IPS DF 6.9 (cell line): Measurements from ENCODE around the gene SLC29A4.
"Not testable (repeated sequence)": the region's sequence is repeated elsewhere in the genome, so short reads cannot be mapped to it uniquely, and the experiment has no call there.

Experiments used
- DNase-seq: peaks from one replicate; pipeline ENCODE4 v3.0.0-alpha.2; 2013; ENCODE audit warnings: low read depth, low spot score
- H3K27ac ChIP-seq: one replicate; pipeline ENCODE4 v1.5.1; 2013; ENCODE audit warnings: low read length, control low read depth
- H3K27me3 ChIP-seq: 2 replicates; pipeline ENCODE4 v1.6.1; 2013; ENCODE audit warnings: mild to moderate bottlenecking, low read length; ENCODE audit not compliant: control insufficient read depth, insufficient read depth
- H3K36me3 ChIP-seq: 2 replicates; pipeline ENCODE4 v1.6.1; 2013; ENCODE audit warnings: low read length; ENCODE audit not compliant: control insufficient read depth, insufficient read depth
- H3K4me1 ChIP-seq: 2 replicates; pipeline ENCODE4 v1.6.1; 2013; ENCODE audit warnings: low read length; ENCODE audit not compliant: control insufficient read depth, insufficient read depth
- H3K4me3 ChIP-seq: 2 replicates; pipeline ENCODE4 v1.5.1; 2013; ENCODE audit warnings: mild to moderate bottlenecking, low read length
- H3K9me3 ChIP-seq: 2 replicates; pipeline ENCODE4 v1.6.1; 2013; ENCODE audit warnings: low read length, inconsistent platforms; ENCODE audit not compliant: control insufficient read depth, insufficient read depth
- WGBS: extraction: QIAGEN DNeasy Blood & Tissue Kit; methylation state at CpG from one replicate; pipeline ENCODE4 v1.1.7; 2013; ENCODE audit warnings: mixed read lengths, missing lambda C conversion rate; ENCODE audit not compliant: insufficient read length, insufficient coverage; 5-methylcytosine and 5-hydroxymethylcytosine counted together

The SLC29A4 gene

GRCh38 chr7:5286933-5287332, 4.2 kb downstream of the SLC29A4 start:
- H3K27me3 ChIP-seq, result no peaks in the 10 kb centered on the region; the same call in 1 of the 2 replicates
- no peaks in the 10 kb centered on the region for H3K4me1 ChIP-seq
- H3K27ac ChIP-seq, result no peak overlapping the region
- H3K4me3 ChIP-seq, result no peak overlapping the region
- no peaks in the 10 kb centered on the region for H3K36me3 ChIP-seq
- no peaks in the 10 kb centered on the region for H3K9me3 ChIP-seq
- no peak for DNase-seq
- no CpG with 5 or more reads among the region's 9 CpGs for WGBS

GRCh38 chr7:5287373-5287772, 4.6 kb downstream of the SLC29A4 start:
- not testable (repeated sequence) for H3K4me1 ChIP-seq, H3K4me3 ChIP-seq, H3K9me3 ChIP-seq, DNase-seq, H3K36me3 ChIP-seq, H3K27ac ChIP-seq, H3K27me3 ChIP-seq
- WGBS, result no CpG with 5 or more reads among the region's 5 CpGs

GRCh38 chr7:5287802-5288201, 5.1 kb downstream of the SLC29A4 start:
- H3K36me3 ChIP-seq, result no peaks in the 10 kb centered on the region
- no peak for DNase-seq

GRCh38 chr7:5288560-5288959, 5.8 kb downstream of the SLC29A4 start:
- not testable (repeated sequence) for H3K27me3 ChIP-seq

More at GRCh38 chr7:5287802-5288201, 5.1 kb downstream of the SLC29A4 start:
- Histone ChIP-seq H3K9me3 (no peaks in the 10 kb centered on the region), H3K4me3 (no peak overlapping the region), H3K4me1 (no peaks in the 10 kb centered on the region), H3K27me3 (no peaks in the 10 kb centered on the region; the same call in 1 of the 2 replicates), H3K27ac (no peak overlapping the region)
- no CpG with 5 or more reads among the region's 19 CpGs for WGBS

DNA sequence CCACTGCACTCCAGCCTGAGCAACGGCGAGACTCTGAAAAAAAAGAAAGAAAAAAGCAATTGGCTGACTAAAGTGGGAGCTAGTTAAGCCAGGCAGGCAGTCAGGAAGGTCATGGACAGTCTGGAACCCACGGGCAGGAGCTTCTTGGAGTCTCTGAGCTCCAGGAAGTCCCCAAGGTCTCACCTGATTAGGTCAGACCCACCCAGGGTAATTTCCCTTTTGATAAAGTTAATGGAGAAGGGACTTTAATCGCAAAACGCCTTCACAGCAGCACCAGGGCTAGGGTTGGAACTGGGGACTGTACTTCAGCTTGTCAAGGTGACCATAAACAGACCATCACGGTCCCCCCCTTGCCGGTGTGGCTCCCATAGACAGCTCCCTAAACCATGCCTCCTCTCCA, 6.6 kb downstream of the SLC29A4 start:
- no peaks in the 10 kb centered on the region for H3K36me3 ChIP-seq
- H3K4me3 ChIP-seq, result no peak overlapping the region
- DNase-seq, result no peak
- H3K4me1 ChIP-seq, result no peaks in the 10 kb centered on the region
- no peaks in the 10 kb centered on the region for H3K9me3 ChIP-seq
- H3K27ac ChIP-seq, result no peak overlapping the region
- no CpG with 5 or more reads among the region's 7 CpGs for whole genome bisulfite sequencing
- H3K27me3 ChIP-seq, result no peaks in the 10 kb centered on the region

More at GRCh38 chr7:5288560-5288959, 5.8 kb downstream of the SLC29A4 start:
- H3K9me3 ChIP-seq, DNase-seq, H3K4me1 ChIP-seq, H3K36me3 ChIP-seq, H3K27ac ChIP-seq, H3K4me3 ChIP-seq: not testable (repeated sequence)
- WGBS, result no CpG with 5 or more reads among the region's 8 CpGs

- H3K27me3 ChIP-seq, result no peaks in the 10 kb centered on the region
- peaks cover 3% of the 10 kb centered on the region; the same call in 1 of the 2 replicates for H3K4me1 ChIP-seq
- H3K36me3 ChIP-seq, result no peaks in the 10 kb centered on the region
- no peak for DNase-seq
- no CpG with 5 or more reads among the region's 8 CpGs for WGBS
- H3K27ac ChIP-seq, result no peak overlapping the region
- no peaks in the 10 kb centered on the region for H3K9me3 ChIP-seq
- no peak overlapping the region for H3K4me3 ChIP-seq
These were observed 8.6 kb downstream of the SLC29A4 start for GRCh38 chr7:5291301-5291700.

GRCh38 chr7:5291711-5292335, 9.1 kb downstream of the SLC29A4 start:
- H3K27me3 ChIP-seq, H3K9me3 ChIP-seq, H3K27ac ChIP-seq, H3K4me1 ChIP-seq, DNase-seq, H3K4me3 ChIP-seq, H3K36me3 ChIP-seq: not testable (repeated sequence)
- no CpG with 5 or more reads among the region's 15 CpGs for WGBS

DNA sequence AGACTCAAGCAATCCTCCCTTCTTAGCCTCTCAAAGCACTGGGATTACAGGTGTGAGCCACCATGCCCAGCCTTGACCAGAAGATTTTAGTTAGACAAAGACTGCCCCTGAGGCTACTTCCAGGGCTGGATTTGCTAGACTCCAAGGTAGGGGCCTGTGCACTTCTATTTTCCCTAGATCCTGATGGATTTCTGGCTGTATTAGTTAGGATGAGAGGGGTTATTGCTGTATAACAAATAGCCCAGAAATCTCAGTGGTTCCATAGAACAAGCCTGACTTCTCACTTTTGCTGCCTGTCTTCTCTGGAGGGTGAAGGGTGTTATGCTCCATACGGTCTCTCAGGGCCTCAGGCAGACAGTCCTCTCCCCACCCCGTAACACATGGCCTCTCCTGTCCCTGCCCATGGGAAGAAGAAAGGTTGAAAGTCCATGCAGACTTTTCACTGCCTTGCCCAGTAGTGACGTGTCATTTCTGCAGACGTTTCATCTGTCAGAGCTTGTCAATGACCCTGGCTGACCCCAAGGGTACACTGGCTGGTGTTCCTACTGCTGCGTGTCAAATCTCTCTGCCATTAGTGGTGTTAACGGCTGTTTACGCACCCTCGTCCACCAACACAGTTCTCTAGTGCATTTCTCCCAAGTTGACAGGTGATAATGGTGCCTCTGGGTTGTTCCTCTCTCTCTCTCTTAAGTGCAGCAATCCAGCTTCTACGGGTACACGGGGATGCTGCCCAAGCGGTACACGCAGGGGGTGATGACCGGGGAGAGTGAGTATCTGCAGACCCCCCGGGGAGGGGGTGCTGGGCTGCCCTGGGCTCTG, 11.6 kb downstream of the SLC29A4 start:
- Histone ChIP-seq H3K27ac (no peak overlapping the region), H3K4me3 (no peak overlapping the region), H3K9me3 (no peaks in the 10 kb centered on the region), H3K4me1 (peaks cover 5% of the 10 kb centered on the region; the same call in 1 of the 2 replicates), H3K27me3 (no peaks in the 10 kb centered on the region), H3K36me3 (no peaks in the 10 kb centered on the region)
- WGBS, result no CpG with 5 or more reads among the region's 14 CpGs
- no peak for DNase-seq

DNA sequence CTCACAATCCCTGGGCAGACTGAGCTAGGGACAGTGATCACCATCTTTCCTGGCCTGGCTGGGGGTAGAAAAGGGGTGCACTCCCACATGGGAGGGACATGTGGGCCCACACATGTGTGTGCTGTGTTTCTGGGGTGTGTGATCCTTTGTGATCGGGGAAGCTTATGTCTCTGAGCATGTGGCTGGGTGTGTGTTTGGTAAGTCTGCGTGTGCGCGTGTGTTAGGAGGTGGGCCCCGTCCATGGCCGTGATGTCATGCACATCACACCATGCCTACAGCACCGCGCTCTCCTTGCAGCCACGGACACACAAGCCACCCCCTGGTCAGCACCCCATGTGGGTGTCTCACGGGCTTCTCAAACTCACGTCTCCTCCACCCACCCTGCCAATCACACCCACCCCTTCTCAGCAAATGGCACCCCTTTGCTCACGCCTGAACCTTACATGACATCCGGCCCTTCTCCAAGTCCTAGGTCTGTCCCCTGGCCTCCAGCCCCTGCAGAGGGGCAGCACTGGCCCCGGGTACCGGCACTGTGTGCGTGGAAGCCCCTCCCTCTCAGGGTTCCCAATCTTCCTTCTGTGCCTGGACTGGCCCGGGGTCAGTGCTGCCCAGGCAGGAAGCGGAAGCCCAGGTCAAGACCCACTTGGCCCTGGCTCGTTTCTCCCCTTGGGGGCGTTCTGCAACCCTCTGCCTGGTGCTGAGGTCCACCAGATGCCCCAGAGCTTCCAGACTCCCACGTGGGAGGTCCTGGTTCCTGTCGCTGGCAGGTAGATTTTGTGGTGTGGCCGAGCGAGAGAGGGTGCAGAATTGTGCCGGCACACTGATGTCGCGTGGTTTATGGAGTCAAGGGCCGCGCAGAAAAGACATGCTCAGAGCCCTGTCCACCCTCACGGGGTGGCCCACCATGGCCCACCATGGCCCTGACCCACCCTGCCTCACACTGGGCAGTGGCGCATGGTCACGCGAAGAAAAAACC, 12.6 kb downstream of the SLC29A4 start:
- H3K9me3 ChIP-seq, result no peaks in the 10 kb centered on the region
- no CpG with 5 or more reads among the region's 33 CpGs for WGBS
- no peak overlapping the region for H3K27ac ChIP-seq
- H3K4me3 ChIP-seq, result peak overlapping the region; percentile 36; the same call in 1 of the 2 replicates
- no peaks in the 10 kb centered on the region for H3K36me3 ChIP-seq
- peaks cover 5% of the 10 kb centered on the region; the same call in 1 of the 2 replicates for H3K4me1 ChIP-seq
- no peaks in the 10 kb centered on the region for H3K27me3 ChIP-seq
- DNase-seq, result no peak
